Neural crest cell (in vitro differentiated cells): ENCODE measurements around the gene EN1. TPM values are rescaled to one million over a fixed set of nuclear protein-coding genes. Genes with fewer than 3 reads are reported as not detected.

Experiments used
- DNase-seq: peaks from one replicate; pipeline ENCODE4 v3.0.0; 2021; ENCODE audit warnings: low read depth, mixed read lengths, low spot score
- H3K27ac Mint-ChIP-seq: one replicate; pipeline ENCODE4 v1.8.0; 2021; ENCODE audit warnings: mild to moderate bottlenecking, mixed read lengths; ENCODE audit not compliant: unreplicated experiment
- H3K27me3 Mint-ChIP-seq: 2 replicates; pipeline ENCODE4 v1.8.0; 2021; ENCODE audit warnings: low read depth, mild to moderate bottlenecking, mixed read lengths
- H3K36me3 Mint-ChIP-seq: 2 replicates; pipeline ENCODE4 v1.8.0; 2021; ENCODE audit warnings: low read depth, mild to moderate bottlenecking, mixed read lengths
- H3K4me1 Mint-ChIP-seq: 2 replicates; pipeline ENCODE4 v1.8.0; 2021; ENCODE audit warnings: mixed read lengths
- H3K4me3 Mint-ChIP-seq: one replicate; pipeline ENCODE4 v1.8.0; 2021; ENCODE audit warnings: mild to moderate bottlenecking, mixed read lengths
- H3K9me3 Mint-ChIP-seq: 2 replicates; pipeline ENCODE4 v1.8.0; 2021; ENCODE audit warnings: mixed read lengths
- total RNA-seq: library from RNA; stranded (reverse); gene quantifications from 2 replicates; pipeline ENCODE4 v1.2.1, GENCODE V29; 2021
- TF ChIP-seq, protein P1 (sequence below): fragments of 200-600 bp; sonication (generic); conservative IDR thresholded peaks from 2 replicates; pipeline ENCODE4 v1.5.0; 2021; ENCODE audit warnings: antibody characterized with exemption, mild to moderate bottlenecking

The EN1 gene
- total RNA-seq, 1 donor from 2014 or later: 12.6 TPM

DNA sequence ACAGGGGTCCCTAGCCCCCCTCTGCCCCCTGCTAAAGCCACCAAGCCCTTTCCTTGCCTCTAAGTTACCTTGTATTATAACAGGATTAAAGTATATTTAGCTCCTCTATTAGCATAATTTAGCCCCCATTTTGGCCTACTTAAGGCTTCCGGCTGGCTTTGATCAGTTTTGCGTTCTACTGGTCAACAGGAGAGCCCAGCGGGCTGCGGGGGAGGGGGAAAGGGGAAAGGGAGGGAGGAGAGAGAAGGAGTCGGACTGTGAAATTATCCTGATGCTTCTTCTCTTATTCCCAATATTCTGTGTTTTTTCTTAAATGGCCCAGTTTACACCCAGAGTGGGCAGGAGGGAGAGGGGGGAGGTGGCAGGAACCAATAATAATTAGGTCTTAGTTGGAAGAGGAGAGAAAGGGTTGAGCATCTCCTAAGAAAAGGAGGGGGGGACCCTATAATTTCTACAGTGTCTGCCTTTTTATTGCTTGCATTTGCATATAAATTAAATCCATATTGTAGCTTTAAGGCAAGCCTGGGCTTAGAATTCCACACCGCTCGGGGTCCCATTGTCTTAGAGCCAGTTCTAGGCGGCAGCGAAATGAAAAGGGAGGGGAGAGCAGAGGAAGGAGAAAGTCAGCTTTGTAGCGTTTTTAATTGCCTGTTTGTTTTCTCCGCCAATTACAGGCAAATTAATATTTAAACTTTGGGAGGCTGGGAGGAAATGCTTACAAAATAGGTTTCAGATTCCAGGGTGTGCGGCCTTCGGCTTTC is 39.6 kb downstream of the EN1 start:
- H3K4me1 Mint-ChIP-seq: peaks cover 23% of the 10 kb centered on the region
- H3K36me3 Mint-ChIP-seq: no peaks in the 10 kb centered on the region
- H3K4me3 Mint-ChIP-seq: peak overlapping the region; percentile 66
- no peaks in the 10 kb centered on the region for H3K9me3 Mint-ChIP-seq
- DNase-seq: no peak
- no peak overlapping the region for H3K27ac Mint-ChIP-seq
- H3K27me3 Mint-ChIP-seq: peaks cover 45% of the 10 kb centered on the region
- TF ChIP-seq, protein P1, sequence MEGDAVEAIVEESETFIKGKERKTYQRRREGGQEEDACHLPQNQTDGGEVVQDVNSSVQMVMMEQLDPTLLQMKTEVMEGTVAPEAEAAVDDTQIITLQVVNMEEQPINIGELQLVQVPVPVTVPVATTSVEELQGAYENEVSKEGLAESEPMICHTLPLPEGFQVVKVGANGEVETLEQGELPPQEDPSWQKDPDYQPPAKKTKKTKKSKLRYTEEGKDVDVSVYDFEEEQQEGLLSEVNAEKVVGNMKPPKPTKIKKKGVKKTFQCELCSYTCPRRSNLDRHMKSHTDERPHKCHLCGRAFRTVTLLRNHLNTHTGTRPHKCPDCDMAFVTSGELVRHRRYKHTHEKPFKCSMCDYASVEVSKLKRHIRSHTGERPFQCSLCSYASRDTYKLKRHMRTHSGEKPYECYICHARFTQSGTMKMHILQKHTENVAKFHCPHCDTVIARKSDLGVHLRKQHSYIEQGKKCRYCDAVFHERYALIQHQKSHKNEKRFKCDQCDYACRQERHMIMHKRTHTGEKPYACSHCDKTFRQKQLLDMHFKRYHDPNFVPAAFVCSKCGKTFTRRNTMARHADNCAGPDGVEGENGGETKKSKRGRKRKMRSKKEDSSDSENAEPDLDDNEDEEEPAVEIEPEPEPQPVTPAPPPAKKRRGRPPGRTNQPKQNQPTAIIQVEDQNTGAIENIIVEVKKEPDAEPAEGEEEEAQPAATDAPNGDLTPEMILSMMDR: no peak

DNA sequence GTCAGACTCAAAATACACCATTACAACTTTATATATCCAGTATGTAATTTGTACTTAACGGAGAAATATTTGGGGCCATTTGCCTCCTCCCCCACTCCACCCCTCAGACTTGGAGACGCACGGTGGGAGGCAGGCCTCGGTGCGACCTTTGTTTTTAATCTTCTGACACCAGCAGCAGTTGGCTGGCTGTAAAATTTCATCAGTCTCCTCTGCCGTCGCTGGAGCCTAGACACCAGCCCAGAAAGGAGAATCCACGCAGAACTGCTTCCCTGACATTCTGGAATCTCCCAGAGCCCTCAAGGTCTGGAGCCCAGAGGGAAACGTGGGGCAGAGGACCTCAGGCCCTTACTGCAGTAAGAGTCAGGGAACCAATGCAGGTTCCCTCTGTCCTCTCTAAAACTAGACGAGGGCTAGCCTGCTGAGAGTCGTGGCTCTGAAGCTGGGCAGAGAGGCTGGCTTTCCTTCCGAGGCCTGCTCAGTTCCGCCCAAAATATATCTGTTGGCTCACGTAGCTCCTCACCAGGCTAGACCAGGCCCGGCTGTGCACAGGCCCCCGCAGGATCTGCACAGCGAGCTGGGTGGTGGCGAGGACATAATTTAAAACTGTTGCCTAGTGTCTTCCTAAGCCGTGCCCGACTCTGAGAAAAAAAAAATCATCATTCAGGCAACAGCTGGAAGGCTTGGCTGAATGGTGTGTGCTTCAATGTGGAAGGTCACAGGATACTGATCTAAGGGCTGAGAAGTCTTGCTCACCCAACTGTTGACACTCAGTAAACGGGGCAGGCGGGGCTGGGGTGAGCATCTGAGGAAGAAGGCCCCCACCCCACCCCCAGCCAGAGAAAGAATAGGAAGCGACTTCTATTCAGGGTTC is 40.4 kb downstream of the EN1 start:
- DNase-seq: no peak
- Mint-ChIP-seq H3K9me3 (no peaks in the 10 kb centered on the region), H3K4me3 (peak overlapping the region; percentile 58), H3K4me1 (peaks cover 20% of the 10 kb centered on the region), H3K27ac (no peak overlapping the region), H3K27me3 (peaks cover 39% of the 10 kb centered on the region), H3K36me3 (no peaks in the 10 kb centered on the region)
- TF ChIP-seq, protein P1: no peak

DNA sequence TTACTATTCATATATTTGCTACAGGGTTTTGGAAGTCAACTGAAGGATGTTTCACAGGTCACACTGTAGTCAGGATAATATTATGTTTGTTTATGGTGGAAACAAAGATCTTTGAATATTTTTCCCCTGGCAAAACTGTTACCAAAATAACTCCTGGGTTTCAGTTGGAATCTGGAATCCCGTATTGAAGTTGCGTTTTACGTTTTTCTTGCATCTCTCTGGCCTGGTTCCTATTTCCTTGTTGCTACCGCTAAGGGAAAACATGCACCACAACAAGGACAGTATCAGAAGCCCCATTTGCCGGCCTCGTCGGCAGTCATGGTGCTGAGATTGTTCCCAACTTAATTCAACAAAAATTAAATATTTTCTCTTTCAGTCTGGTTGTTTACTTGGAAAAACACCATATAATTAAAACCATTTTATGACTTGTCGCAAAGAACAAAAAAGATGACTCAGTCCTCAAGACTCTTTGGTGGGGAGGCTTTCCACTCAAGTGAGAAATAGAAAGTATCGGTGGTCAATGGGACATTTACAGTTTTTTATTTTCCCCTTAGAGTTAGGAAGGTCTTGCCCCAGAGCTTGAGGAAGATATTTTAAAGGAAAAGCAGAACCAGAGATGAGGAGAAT is 42.3 kb downstream of the EN1 start:
- Mint-ChIP-seq H3K27me3 (peaks cover 39% of the 10 kb centered on the region), H3K27ac (no peak overlapping the region)
- TF ChIP-seq, protein P1: no peak

DNA sequence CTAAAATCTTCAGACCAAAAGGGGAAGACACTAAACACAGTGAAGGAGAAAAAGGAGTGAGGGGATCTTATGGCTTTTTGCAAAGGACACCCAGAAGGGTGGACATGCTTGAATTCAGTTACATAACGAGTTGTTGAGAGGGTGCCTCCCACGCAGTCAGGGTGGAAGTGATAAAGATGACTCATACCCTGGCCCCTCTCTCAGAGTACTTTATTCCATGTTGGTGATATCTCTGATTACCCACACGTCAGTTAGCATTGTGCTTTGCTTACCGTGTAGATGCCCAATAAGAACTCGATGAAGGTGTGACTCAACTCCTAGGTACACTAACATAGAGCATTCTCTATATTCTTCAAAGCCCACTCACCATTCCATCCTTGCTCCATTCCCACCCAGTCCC is 44.4 kb downstream of the EN1 start:
- Mint-ChIP-seq H3K4me3 (no peak overlapping the region), H3K27me3 (peaks cover 30% of the 10 kb centered on the region), H3K9me3 (no peaks in the 10 kb centered on the region), H3K4me1 (peaks cover 17% of the 10 kb centered on the region), H3K36me3 (no peaks in the 10 kb centered on the region), H3K27ac (no peak overlapping the region)
- TF ChIP-seq, protein P1: no peak
- DNase-seq: no peak

More for the DNA sequence above, 42.3 kb downstream of the EN1 start:
- DNase-seq: no peak
- no peaks in the 10 kb centered on the region for H3K36me3 Mint-ChIP-seq
- H3K9me3 Mint-ChIP-seq: no peaks in the 10 kb centered on the region
- H3K4me1 Mint-ChIP-seq: peaks cover 20% of the 10 kb centered on the region
- no peak overlapping the region for H3K4me3 Mint-ChIP-seq

DNA sequence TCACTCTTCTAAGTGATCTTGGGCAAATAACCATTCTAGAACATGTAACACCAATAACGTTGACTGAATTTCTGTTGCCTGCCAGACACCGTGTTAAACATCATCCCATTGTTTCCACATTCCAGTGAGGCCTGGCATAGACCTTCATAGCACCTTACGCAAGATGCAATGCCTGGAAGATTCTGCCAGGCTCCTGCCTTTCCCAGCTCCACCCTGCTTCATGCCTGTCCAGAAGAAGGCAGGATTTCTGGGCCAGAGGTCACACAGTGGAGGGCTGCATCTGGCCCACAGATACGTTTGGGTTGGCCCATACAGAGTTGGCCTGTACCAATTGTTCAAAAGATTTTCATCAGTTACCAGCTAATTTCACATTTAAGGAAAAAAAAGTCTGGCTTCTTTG is 46.3 kb downstream of the EN1 start:
- no peaks in the 10 kb centered on the region for H3K36me3 Mint-ChIP-seq
- H3K4me3 Mint-ChIP-seq: no peak overlapping the region
- no peak overlapping the region for H3K27ac Mint-ChIP-seq
- H3K4me1 Mint-ChIP-seq: no peaks in the 10 kb centered on the region
- TF ChIP-seq, protein P1: no peak
- no peak for DNase-seq
- peaks cover 20% of the 10 kb centered on the region for H3K27me3 Mint-ChIP-seq
- no peaks in the 10 kb centered on the region for H3K9me3 Mint-ChIP-seq
